Right lobe of liver (tissue), 4 donors: ENCODE data around the gene TCL1A.

ENCODE experiments used
- CTCF ChIP-seq, 4 donors: fragments of 200-600 bp in 3 of 4; fragments of 450-650 bp in 1 of 4; IDR thresholded peaks; one replicate each; pipeline versions ENCODE4 v1.5.1 to v1.8.0; 2016 to 2022; ENCODE audit warnings: antibody characterized with exemption in 4 of 4, mild to moderate bottlenecking in 2 of 4
- POLR2A ChIP-seq: fragments of 450-650 bp; IDR thresholded peaks from one replicate; pipeline ENCODE4 v1.6.1; 2017; ENCODE audit warnings: antibody characterized with exemption, mild to moderate bottlenecking
- donor health status: DM: no; HTN: no; CAD: no.
- donor health status: DM: no; HTN: no; CAD: no.
- donor health status: DM: no; HTN: yes; CAD: no.

DNA sequence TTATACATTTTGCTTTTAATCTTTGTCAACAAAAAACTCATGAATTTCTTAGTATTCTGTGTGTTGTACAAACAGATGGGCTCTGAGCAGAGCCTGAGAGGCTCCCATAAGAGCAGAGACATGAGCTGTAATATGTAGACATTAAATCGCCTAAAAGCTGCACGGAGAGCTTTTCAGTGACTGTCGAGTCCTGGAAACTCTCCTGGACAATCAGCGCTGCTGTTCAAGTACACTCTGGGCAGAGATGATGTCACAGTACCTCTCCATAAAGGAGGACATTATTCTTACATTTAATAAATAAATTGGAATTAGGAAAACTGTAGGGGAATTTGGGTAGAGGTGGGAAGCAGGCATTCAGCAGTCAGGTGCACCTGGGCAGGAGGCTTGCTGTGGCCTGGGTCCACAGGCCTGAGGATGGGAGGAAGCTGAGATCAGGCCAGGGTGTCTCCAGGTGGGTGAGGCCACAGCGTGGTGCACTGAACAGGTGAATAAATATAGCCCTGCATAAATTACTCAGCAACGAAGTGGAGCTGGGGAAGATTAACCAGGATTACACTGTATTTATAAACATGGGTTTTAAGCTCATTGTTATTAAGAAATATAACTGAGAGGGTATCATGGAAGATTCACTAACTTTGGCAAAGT is 13.3 kb upstream of the TCL1A start:
- TF ChIP-seq POLR2A: no peak
- TF ChIP-seq CTCF (IDR thresholded peaks at IDR 0.05): no peak
